Neutrophil (primary cell): ENCODE measurements around the gene HLA-DQA1.
"Not testable (repeated sequence)": the region's sequence is repeated elsewhere in the genome, so short reads cannot be mapped to it uniquely, and the experiment has no call there.

ENCODE experiments used
- H3K27ac ChIP-seq: fragments of 200-600 bp; sonication (generic); 2 replicates; pipeline ENCODE4 v1.5.1; 2016; ENCODE audit warnings: mild to moderate bottlenecking, moderate library complexity
- H3K27me3 ChIP-seq: fragments of 200-600 bp; sonication (generic); 2 replicates; pipeline ENCODE4 v1.6.0; 2016; ENCODE audit warnings: mild to moderate bottlenecking
- H3K36me3 ChIP-seq: fragments of 200-600 bp; sonication (generic); 2 replicates; pipeline ENCODE4 v1.5.1; 2017
- H3K4me1 ChIP-seq, 2 experiments: fragments of 200-600 bp in 1 of 2; sonication (generic) in 1 of 2; 1 replicate in 1 of 2; 2 replicates in 1 of 2; pipeline versions ENCODE4 v1.5.1 to v1.6.1; 2013 to 2016; ENCODE audit warnings: low read depth in 1 of 2, low read length in 1 of 2, mild to moderate bottlenecking in 1 of 2, moderate library complexity in 1 of 2; ENCODE audit not compliant: control insufficient read depth in 1 of 2, insufficient read depth in 1 of 2
- H3K4me3 ChIP-seq, 2 experiments: fragments of 200-600 bp in 1 of 2; sonication (generic) in 1 of 2; 1 replicate in 1 of 2; 2 replicates in 1 of 2; pipeline ENCODE4 v1.5.1; 2013 to 2016; ENCODE audit warnings: low read depth in 1 of 2, low read length in 1 of 2, mild to moderate bottlenecking in 1 of 2, moderate library complexity in 1 of 2
- H3K9me3 ChIP-seq: fragments of 200-600 bp; sonication (generic); 2 replicates; pipeline ENCODE4 v1.5.1; 2016
- TF ChIP-seq, protein P1 (sequence below): fragments of 200-600 bp; sonication (generic); IDR thresholded peaks from 2 replicates; pipeline ENCODE4 v1.5.1; 2016; ENCODE audit warnings: antibody characterized with exemption

The HLA-DQA1 gene

DNA sequence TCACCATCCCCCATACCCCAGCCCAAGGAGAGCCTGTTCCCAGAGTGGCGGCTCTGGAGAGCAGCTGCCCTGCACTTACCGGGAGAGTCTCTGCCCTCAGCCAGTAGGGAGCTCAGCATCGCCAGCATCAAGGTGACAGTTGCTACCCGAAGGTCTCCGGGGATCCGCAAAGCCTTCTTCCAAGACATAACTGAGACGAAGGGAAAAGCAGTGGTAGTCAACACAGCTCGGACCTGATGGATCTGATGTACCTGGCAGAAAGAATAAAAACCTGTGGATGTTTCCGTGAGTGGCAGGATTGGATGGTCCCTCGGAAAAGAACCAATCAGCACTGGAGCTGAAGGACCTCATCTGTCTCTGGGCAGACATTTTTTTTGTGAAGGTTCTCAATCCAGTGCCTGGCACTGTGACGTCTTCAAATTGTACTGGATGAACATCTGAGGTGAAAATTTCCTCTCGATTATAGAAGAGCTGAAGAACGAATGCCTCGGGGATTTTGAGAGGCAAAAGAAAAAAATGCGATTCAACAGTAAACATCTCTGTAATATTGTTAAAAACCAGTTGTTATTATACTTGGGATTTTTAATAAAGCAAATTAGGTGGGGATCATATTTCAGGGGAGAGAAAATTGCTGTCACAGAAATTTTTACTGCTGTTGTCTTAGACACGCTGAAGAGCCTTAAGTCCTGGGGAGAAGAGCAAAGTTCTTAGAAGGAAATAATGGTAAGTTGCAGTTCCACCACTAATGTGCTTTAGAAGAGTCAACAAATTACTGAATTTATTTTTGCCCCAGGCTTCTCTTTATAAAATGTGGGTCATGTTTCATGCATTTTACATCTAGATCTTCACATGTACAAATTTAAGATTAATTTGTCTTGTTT is 29.5 kb downstream of the HLA-DQA1 start, which contains the start of gene HLA-DQB1:
Gene HLA-DQB1, minus strand, starts transcription at position 238 of the 881 bp plus-strand sequence. Its CDS starts 50 bp downstream, at position 188.
- Histone ChIP-seq H3K27me3 (peaks cover 10% of the 10 kb centered on the region), H3K27ac (no peak within 1 kb of the TSS), H3K36me3 (no peaks in the 10 kb centered on the region), H3K4me3 (peak within 1 kb of the TSS; percentile 44 to 51), H3K9me3 (no peaks in the 10 kb centered on the region), H3K4me1 (peaks cover 48 to 54% of the 10 kb centered on the region in 2 experiments)
- TF ChIP-seq, protein P1, sequence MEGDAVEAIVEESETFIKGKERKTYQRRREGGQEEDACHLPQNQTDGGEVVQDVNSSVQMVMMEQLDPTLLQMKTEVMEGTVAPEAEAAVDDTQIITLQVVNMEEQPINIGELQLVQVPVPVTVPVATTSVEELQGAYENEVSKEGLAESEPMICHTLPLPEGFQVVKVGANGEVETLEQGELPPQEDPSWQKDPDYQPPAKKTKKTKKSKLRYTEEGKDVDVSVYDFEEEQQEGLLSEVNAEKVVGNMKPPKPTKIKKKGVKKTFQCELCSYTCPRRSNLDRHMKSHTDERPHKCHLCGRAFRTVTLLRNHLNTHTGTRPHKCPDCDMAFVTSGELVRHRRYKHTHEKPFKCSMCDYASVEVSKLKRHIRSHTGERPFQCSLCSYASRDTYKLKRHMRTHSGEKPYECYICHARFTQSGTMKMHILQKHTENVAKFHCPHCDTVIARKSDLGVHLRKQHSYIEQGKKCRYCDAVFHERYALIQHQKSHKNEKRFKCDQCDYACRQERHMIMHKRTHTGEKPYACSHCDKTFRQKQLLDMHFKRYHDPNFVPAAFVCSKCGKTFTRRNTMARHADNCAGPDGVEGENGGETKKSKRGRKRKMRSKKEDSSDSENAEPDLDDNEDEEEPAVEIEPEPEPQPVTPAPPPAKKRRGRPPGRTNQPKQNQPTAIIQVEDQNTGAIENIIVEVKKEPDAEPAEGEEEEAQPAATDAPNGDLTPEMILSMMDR: no peak

DNA sequence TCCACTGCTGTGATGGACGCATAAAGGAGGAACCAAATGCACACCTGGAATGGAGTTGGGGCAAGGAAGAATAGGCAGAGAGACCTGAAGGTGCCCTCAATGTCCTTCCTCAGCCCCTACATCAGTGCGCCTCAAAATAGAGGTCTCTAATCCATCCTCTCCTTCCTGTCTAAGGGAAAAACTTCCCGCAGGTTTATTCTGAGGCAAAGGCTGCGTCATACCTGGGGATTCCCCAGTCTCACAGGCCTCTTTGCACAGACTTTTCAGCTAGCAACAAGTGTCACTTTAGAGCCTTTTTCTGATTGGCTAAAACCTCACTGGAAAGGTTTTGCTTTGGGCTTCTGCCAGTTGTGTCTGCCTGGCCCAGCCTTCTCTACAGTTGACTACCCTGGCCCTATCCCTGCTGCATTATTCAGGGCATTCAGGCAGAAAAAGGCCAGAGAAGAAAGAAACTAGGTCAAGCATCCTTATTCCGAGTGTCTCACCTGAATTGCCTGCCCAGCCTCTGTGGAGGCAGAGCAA is 31.1 kb downstream of the HLA-DQA1 start:
- Histone ChIP-seq H3K27ac (peak overlapping the region; percentile 5), H3K36me3 (no peaks in the 10 kb centered on the region), H3K27me3 (peaks cover 10% of the 10 kb centered on the region), H3K4me1 (peaks cover 48 to 54% of the 10 kb centered on the region in 2 experiments), H3K4me3 (no peak overlapping the region), H3K9me3 (no peaks in the 10 kb centered on the region)
- TF ChIP-seq, protein P1: no peak

DNA sequence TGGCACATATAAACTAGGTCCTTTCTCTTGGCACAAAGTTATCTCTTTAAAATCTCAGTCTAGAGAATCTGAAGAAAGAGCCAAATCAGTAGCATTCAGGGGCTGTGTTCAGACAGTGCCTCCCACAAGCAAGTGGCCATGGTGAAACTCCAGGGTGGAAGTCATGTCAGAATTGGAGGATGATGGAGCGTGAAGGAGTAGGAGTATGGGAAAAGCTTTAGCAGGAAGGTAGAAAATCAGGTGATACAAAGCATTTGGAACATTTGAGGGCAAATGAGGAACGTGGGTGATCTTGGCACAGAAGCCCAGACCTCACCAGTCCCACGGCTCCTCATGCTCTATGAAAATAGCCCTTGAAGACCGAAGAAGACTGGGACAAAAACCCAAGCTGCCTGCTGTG is 32.0 kb downstream of the HLA-DQA1 start:
- Histone ChIP-seq H3K4me3 (no peak overlapping the region), H3K27ac (no peak overlapping the region), H3K36me3 (no peaks in the 10 kb centered on the region), H3K4me1 (peaks cover 48 to 54% of the 10 kb centered on the region in 2 experiments), H3K9me3 (no peaks in the 10 kb centered on the region), H3K27me3 (peaks cover 7% of the 10 kb centered on the region)
- TF ChIP-seq, protein P1: no peak

DNA sequence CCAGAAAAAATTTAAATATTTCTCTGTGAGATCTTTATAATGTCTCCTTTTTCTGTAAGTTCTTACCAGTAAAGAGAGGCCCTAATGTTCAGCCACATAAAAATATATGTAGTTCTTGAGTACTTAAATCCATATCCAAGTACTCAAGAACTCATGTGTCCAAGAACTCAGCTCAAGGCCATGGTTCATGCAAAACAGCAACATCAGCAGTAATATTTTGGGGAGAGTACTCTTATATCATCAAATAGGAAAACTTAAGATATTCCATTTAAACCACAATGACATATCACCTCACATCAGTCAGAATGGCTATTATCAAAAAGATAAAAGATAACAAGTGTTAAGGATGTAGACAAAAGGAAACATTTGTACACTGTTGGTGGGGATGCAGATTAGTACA is 32.7 kb downstream of the HLA-DQA1 start:
- Histone ChIP-seq H3K9me3 (no peaks in the 10 kb centered on the region), H3K27ac (no peak overlapping the region), H3K36me3 (no peaks in the 10 kb centered on the region), H3K27me3 (peaks cover under 1% of the 10 kb centered on the region), H3K4me3 (no peak overlapping the region), H3K4me1 (peaks cover 48 to 54% of the 10 kb centered on the region in 2 experiments)
- TF ChIP-seq, protein P1: no peak

DNA sequence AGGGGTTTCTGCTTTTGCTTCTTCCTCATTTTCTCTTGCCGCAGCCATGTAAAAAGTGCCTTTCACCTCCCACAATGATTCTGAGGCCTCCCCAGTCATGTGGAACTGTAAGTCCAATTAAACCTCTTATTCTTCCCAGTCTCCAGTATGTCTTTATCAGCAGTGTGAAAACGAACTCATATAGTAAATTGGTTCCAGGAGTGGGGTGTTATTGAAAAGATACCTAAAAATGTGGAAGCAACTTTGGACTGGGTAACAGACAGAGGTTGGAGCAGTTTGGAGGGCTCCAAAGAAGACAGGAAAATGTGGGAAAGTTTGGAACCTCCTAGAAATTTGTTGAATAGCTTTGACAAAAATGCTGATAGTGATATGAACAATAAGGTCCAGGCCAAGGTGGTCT is 34.7 kb downstream of the HLA-DQA1 start:
- peaks cover 35 to 39% of the 10 kb centered on the region in 2 experiments for H3K4me1 ChIP-seq
- H3K27me3 ChIP-seq, H3K4me3 ChIP-seq, H3K9me3 ChIP-seq, H3K36me3 ChIP-seq, H3K27ac ChIP-seq: not testable (repeated sequence)

DNA sequence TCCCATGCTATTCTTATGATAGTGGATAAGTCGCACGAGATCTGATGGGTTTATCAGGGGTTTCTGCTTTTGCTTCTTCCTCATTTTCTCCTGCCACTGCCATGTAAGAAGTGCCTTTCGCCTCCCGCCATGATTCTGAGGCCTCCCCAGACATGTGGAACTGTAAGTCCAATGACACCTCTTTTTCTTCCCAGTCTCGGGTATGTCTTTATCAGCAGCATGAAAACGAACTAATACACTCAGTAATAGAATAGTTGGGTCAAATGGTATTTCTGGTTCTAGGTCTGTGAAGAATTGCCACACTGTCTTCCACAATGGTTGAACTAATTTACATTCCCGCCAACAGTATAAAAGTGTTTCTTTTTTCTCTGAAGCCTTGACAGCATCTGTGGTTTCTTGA is 36.9 kb downstream of the HLA-DQA1 start:
- not testable (repeated sequence) for H3K27ac ChIP-seq, H3K27me3 ChIP-seq, H3K36me3 ChIP-seq, H3K4me3 ChIP-seq, H3K9me3 ChIP-seq
- peaks cover 23 to 24% of the 10 kb centered on the region in 2 experiments for H3K4me1 ChIP-seq
